RWPE2 (cell line): ENCODE results near the gene KCTD3.

Source experiments
- ATAC-seq: fragments of 200-7000 bp; cut with Tn5 transposase; 3 replicates; pipeline ENCODE4 v1.9.1; 2021; ENCODE audit warnings: low read depth
- DNase-seq: peaks from one replicate; pipeline ENCODE4 v3.0.0-alpha.2; 2020; ENCODE audit warnings: low spot score
- H3K27ac ChIP-seq: fragments of 450-650 bp; 2 replicates; pipeline ENCODE4 v1.5.1; 2017; ENCODE audit warnings: mild to moderate bottlenecking; ENCODE audit not compliant: poor library complexity, severe bottlenecking
- H3K27me3 ChIP-seq: fragments of 250-450 bp; sonication (Bioruptor Pico); 2 replicates; pipeline ENCODE4 v1.5.1; 2021; ENCODE audit warnings: mild to moderate bottlenecking, moderate library complexity; ENCODE audit not compliant: insufficient read depth, poor library complexity, severe bottlenecking
- H3K36me3 ChIP-seq: fragments of 250-450 bp; sonication (Bioruptor Pico); 2 replicates; pipeline ENCODE4 v1.5.1; 2020; ENCODE audit warnings: low read depth, mild to moderate bottlenecking, moderate library complexity
- H3K4me1 ChIP-seq: fragments of 250-450 bp; sonication (Bioruptor Pico); 2 replicates; pipeline ENCODE4 v1.5.1; 2021; ENCODE audit warnings: mild to moderate bottlenecking, moderate library complexity; ENCODE audit not compliant: insufficient read depth, poor library complexity, severe bottlenecking
- H3K4me3 ChIP-seq: fragments of 250-450 bp; sonication (Bioruptor Pico); 2 replicates; pipeline ENCODE4 v1.5.1; 2021; ENCODE audit warnings: mild to moderate bottlenecking, moderate library complexity; ENCODE audit not compliant: severe bottlenecking
- H3K9me3 ChIP-seq: fragments of 250-450 bp; sonication (Bioruptor Pico); 2 replicates; pipeline ENCODE4 v1.5.1; 2021; ENCODE audit warnings: mild to moderate bottlenecking, moderate library complexity; ENCODE audit not compliant: severe bottlenecking
- TF ChIP-seq, protein P1 (sequence below): fragments of 450-650 bp; IDR thresholded peaks from one replicate; pipeline ENCODE4 v1.5.1; 2017; ENCODE audit warnings: mild to moderate bottlenecking, moderate library complexity; ENCODE audit not compliant: poor library complexity, severe bottlenecking

KCTD3 gene

DNA sequence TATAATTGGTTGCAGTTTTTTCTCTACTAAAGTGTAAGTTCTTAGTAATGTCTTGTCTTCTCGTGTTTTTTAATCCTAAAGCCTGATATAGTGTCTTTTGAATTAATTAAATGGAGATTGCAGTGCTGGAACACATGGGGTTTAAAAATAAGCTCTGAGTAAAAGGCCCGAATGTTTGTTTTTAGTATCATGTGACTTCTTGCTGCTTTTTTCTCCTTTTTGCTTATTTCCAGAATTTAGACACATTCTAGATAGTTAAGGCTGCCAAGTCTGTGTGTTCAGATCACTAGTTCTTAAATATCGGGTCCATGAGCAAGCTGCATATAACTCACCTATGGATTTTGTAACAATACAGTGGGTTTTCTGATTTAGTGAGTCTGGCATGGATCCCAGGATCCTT lies 27.5 kb downstream of the KCTD3 start:
- DNase-seq (no peak), ATAC-seq (no peak)
- H3K27me3 ChIP-seq: no peaks in the 10 kb centered on the region
- no peaks in the 10 kb centered on the region for H3K9me3 ChIP-seq
- H3K4me1 ChIP-seq: peaks cover 4% of the 10 kb centered on the region
- no peak overlapping the region for H3K27ac ChIP-seq
- peaks cover 5% of the 10 kb centered on the region; the same call in 1 of the 2 replicates for H3K36me3 ChIP-seq
- TF ChIP-seq, protein P1, sequence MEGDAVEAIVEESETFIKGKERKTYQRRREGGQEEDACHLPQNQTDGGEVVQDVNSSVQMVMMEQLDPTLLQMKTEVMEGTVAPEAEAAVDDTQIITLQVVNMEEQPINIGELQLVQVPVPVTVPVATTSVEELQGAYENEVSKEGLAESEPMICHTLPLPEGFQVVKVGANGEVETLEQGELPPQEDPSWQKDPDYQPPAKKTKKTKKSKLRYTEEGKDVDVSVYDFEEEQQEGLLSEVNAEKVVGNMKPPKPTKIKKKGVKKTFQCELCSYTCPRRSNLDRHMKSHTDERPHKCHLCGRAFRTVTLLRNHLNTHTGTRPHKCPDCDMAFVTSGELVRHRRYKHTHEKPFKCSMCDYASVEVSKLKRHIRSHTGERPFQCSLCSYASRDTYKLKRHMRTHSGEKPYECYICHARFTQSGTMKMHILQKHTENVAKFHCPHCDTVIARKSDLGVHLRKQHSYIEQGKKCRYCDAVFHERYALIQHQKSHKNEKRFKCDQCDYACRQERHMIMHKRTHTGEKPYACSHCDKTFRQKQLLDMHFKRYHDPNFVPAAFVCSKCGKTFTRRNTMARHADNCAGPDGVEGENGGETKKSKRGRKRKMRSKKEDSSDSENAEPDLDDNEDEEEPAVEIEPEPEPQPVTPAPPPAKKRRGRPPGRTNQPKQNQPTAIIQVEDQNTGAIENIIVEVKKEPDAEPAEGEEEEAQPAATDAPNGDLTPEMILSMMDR: no peak
- no peak overlapping the region for H3K4me3 ChIP-seq

DNA sequence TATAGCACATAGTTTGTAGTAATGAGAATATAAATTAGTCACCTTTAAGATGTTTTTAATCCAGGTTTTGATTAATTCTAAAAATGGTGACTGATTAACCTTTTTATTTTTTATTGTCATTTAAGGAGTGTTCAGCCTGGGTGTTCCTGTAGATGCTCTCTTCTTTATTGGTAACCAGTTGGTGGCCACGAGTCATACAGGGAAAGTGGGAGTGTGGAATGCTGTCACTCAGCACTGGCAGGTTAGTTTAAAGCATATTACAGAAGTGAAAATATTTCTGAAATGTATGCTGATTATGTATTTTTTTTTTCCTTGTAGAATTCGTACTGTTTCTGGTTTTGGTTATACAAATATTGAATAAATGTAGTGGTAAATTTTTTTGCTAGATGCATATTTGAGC lies 28.1 kb downstream of the KCTD3 start:
- TF ChIP-seq, protein P1: no peak
- DNase-seq (no peak), ATAC-seq (no peak)
- H3K36me3 ChIP-seq: peaks cover 5% of the 10 kb centered on the region; the same call in 1 of the 2 replicates
- H3K4me1 ChIP-seq: peaks cover 4% of the 10 kb centered on the region
- H3K27me3 ChIP-seq: no peaks in the 10 kb centered on the region
- no peak overlapping the region for H3K4me3 ChIP-seq
- no peaks in the 10 kb centered on the region for H3K9me3 ChIP-seq
- H3K27ac ChIP-seq: no peak overlapping the region

DNA sequence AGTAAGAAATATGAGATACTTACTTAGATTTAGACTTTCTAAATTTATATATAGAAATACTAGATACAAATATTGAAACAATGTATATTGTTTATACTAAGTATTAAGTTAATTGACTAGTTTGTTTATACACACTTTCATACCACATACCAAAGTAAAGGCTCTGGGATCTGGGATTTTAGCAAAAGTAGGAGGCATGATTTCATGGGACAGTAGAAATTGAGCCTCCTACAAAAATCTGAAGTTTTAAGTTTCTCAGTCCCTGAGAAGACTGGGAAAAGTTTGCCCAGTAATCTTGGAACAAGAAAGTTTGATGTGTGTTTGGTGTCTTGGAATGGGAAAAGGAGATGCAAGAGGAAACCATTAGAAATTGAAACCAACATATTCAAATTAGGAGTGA lies 30.9 kb downstream of the KCTD3 start:
- TF ChIP-seq, protein P1: no peak
- Histone ChIP-seq H3K36me3 (peaks cover 7% of the 10 kb centered on the region; the same call in 1 of the 2 replicates), H3K27ac (no peak overlapping the region), H3K4me1 (peaks cover 4% of the 10 kb centered on the region), H3K27me3 (no peaks in the 10 kb centered on the region), H3K9me3 (no peaks in the 10 kb centered on the region), H3K4me3 (no peak overlapping the region)
- ATAC-seq (no peak), DNase-seq (no peak)

DNA sequence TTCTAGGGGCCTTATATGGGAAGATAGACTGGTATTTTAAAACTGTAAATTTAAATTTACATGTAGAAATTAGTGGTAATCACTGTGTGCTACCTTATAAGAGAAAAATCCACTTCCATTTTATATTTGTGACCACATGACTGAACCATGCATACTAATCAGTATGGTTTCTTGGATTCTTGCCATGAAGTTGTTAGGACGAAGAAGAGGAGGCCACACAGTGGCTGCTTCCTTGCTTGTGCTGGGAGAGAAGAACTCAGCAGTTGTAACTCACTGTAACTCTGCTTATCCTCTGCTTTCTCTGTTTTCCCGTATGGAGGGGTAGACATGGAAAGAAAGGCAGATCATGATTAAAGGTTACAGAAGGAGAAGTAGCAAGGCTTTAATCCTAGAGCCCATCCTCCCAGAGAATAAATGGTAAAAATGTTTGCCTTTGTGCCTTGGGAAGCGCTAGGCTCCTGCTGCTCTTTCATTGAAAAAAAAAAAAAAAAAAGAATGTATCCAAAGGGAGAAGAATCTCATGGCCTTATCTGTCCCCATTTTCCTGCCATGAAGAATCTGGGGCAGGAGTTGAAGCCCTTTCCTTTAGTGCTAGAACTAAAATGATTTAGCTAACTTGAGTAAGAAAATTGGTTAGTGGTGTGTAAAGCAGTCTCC lies 32.4 kb downstream of the KCTD3 start:
- Histone ChIP-seq H3K4me3 (no peak overlapping the region), H3K27me3 (no peaks in the 10 kb centered on the region), H3K27ac (no peak overlapping the region), H3K4me1 (peaks cover 4% of the 10 kb centered on the region), H3K36me3 (peaks cover 7% of the 10 kb centered on the region; the same call in 1 of the 2 replicates), H3K9me3 (no peaks in the 10 kb centered on the region)
- TF ChIP-seq, protein P1: no peak
- DNase-seq (no peak), ATAC-seq (no peak)

DNA sequence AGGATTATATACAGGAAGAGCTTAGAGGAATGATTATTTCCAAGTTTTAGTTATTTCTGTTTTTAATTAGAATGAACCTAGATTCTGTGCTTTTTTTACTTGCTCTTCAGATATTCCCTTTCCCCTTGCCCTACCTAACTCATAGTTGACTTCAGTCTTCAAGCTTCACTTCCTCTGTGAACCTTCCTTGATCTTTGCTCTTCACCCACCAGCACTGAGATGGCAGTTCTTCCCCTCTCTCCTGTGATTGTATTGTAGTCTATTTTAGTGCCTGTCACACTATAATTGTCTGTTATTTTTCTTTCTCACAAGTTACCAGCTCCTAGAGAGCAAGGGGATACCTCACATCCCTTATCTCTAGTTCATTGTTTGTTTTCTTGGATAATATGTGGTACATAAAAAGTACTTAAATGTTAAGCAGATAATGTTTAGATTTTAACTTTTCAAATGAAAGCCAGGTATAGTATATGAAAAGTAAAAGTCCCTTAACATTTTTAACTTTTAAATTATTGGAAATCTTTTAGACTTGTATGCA lies 33.2 kb downstream of the KCTD3 start:
- Histone ChIP-seq H3K4me1 (no peaks in the 10 kb centered on the region), H3K27ac (no peak overlapping the region), H3K27me3 (no peaks in the 10 kb centered on the region), H3K36me3 (peaks cover 7% of the 10 kb centered on the region; the same call in 1 of the 2 replicates), H3K9me3 (no peaks in the 10 kb centered on the region), H3K4me3 (no peak overlapping the region)
- TF ChIP-seq, protein P1: no peak
- DNase-seq (no peak), ATAC-seq (no peak)
